Camera-type eye (tissue), 1 donor: Measurements from ENCODE around the gene SOAT1. TPM values are rescaled to one million over a fixed set of nuclear protein-coding genes. Genes with fewer than 3 reads are reported as not detected.

Experiments used
- total RNA-seq: library from RNA; depleted of rRNA; stranded (reverse); fragments of >200 nt; gene quantifications from one replicate; pipeline ENCODE4 v1.2.3, GENCODE V29; 2014

The SOAT1 gene
- 17.6 TPM for total RNA-seq

DNA sequence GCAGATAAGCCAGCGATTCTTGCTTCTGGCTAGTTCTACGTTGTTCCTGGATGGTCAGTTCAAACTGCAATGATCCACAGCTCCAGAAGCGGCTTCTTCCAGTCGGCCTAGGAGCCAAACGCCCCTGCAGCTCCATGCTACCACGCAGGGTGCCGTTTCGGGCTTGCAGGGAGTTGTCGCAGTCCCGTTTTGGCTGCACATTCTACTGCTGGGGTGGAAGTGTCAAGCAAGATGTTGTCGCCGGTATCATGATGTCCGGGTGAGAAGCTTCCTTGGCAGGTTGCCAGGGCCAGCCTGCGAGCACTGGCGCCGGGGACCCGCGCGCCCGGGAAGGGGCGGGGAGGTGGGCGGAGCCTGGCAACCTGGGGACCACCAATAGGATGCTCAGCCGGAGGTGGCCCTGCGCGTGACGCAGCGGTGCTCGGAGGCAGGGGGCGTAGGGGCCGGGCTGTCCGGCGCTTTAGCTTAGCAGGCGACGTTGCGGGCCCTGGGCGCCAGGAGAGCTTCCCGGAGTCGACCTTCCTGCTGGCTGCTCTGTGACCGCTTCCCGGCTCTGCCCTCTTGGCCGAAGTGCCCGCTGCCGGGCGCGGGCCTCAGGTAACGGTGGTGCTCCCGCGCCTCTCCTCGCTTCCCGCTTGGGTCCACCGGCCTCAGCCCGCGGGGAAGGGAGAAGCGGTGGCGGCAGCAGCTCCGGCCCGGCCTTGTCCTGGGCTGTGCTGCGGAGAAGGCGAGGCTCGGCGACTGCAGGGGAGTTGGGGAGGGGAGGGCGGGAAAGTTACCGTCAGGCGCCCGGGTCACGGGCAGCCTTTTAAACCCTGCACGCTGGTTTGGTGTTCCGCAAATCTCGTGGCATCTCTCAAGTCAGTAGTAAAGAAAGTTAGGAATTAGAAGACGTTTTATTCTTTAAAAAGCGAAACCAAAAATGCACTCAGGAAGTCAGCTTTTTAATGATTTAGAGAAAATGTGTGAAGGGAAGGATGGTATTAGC, at the start of gene SOAT1:
Gene SOAT1 (plus strand): TSS at position 458 of the 988 bp plus-strand sequence. CDS start 8,888 bp downstream, outside the sequence.

DNA sequence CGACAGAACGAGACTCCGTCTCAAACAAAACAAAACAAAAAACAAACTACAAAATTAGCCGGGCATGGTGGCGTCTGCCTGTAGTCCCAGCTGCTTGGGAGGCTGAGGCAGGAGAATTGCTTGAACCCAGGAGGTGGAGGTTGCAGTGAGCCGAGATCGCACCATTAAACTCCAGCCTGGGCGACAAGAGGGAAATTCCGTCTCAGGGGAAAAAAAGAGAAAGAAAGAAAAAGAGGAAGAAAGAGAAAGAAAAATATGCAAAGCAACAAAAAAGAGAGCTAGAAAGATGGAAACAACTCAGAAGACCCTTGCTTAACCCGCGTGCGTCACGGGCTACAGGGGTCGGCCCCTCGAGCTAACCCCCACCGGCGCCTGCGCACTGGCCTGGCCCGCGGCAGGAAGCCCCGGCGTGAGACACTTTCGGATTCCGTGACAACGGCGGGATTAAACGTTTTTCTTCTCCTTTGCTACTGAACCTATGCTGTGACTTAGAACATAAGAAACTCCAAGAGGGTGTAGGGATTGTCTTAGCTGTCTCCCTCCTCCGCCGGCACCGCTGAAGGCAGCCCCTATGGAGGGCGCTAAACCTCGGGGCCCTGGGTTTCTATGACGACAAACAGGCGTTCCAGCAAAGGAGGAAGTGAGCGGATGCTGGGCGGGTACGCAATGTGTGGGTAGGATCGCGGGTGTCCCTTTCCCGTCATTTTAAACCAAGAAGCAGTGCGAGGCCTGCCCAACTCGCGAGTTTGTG, 71.9 kb downstream of the SOAT1 start, which contains the start of gene AXDND1:
Gene AXDND1 (plus strand): TSS at position 630 of the 751 bp plus-strand sequence. CDS start 539 bp downstream, outside the sequence.

Other genes with a start within 250 kb of the SOAT1 start
- gene TOR3A, start 211.7 kb upstream of the SOAT1 start, total RNA-seq, result 34.6 TPM
- 39.9 TPM for gene ABL2, start 64.1 kb upstream of the SOAT1 start, total RNA-seq
- gene AXDND1, start 72.2 kb downstream of the SOAT1 start, total RNA-seq, result 1.8 TPM